MCF 10A (cell line): Measurements from ENCODE around the gene C9orf72. TPM values are rescaled to one million over a fixed set of nuclear protein-coding genes. Genes with fewer than 3 reads are reported as not detected.

Experiments
- BruUV-seq: library from RNA; stranded (reverse); fragments of 400-500 nt; replicated peaks from 2 replicates; lab custom pipeline; 2021; lab: Mats Ljungman, UMichigan
- CTCF ChIA-PET: fragments of 300-600 bp; sonication (Branson Sonifier 250); formaldehyde crosslinking; extraction: SDS; loops from one replicate; lab custom pipeline; 2021; ENCODE audit warnings: antibody characterized with exemption, inconsistent platforms; lab: Yijun Ruan, JAX
- POLR2A ChIA-PET: fragments of 300-600, 350-650 bp; sonication (Branson Sonifier 250); formaldehyde crosslinking; extraction: SDS; loops from one replicate; lab custom pipeline; 2020; ENCODE audit warnings: antibody characterized with exemption, inconsistent platforms; lab: Yijun Ruan, JAX
- DNase-seq: peaks from one replicate; pipeline ENCODE4 v3.0.0-alpha.2; 2018; ENCODE audit not compliant: unreplicated experiment
- H3K27ac Mint-ChIP-seq: one replicate; pipeline ENCODE4 v1.8.0; 2022; ENCODE audit warnings: mild to moderate bottlenecking, low read depth, mixed read lengths; ENCODE audit not compliant: unreplicated experiment
- H3K27me3 Mint-ChIP-seq: one replicate; pipeline ENCODE4 v1.8.0; 2022; ENCODE audit warnings: mixed read lengths; ENCODE audit not compliant: insufficient read depth, unreplicated experiment
- H3K36me3 Mint-ChIP-seq: one replicate; pipeline ENCODE4 v1.8.0; 2022; ENCODE audit warnings: mild to moderate bottlenecking, moderate library complexity, mixed read lengths; ENCODE audit not compliant: insufficient read depth, unreplicated experiment
- H3K4me1 Mint-ChIP-seq: one replicate; pipeline ENCODE4 v1.8.0; 2022; ENCODE audit warnings: mixed read lengths; ENCODE audit not compliant: insufficient read depth, unreplicated experiment
- H3K4me3 Mint-ChIP-seq: one replicate; pipeline ENCODE4 v1.8.0; 2022; ENCODE audit warnings: mild to moderate bottlenecking, moderate library complexity, mixed read lengths; ENCODE audit not compliant: unreplicated experiment
- H3K9me3 Mint-ChIP-seq: one replicate; pipeline ENCODE4 v1.8.0; 2022; ENCODE audit warnings: mixed read lengths; ENCODE audit not compliant: unreplicated experiment
- CTCF ChIP-seq: fragments of 200-600 bp; IDR thresholded peaks from one replicate; pipeline ENCODE4 v1.8.0; 2022; ENCODE audit warnings: antibody characterized with exemption, mild to moderate bottlenecking; ENCODE audit not compliant: unreplicated experiment
- intact Hi-C: fragments of 100-400 bp; cut with micrococcal nuclease; formaldehyde crosslinking; loops from 2 replicates; pipeline ENCODE4 v1.14.1; 2022
- total RNA-seq: library from RNA; stranded (reverse); gene quantifications from 2 replicates; pipeline ENCODE4 v1.2.3, GENCODE V29; 2022

C9orf72 gene
- total RNA-seq, 1 experiment from 2014 or later: 10.0 TPM

GRCh38 chr9:27499451-27499850, 73.8 kb downstream of the C9orf72 start:
- Mint-ChIP-seq H3K9me3 (no peaks in the 10 kb centered on the region), H3K4me3 (no peak overlapping the region), H3K27ac (peak overlapping the region; percentile 70), H3K36me3 (no peaks in the 10 kb centered on the region), H3K27me3 (no peaks in the 10 kb centered on the region), H3K4me1 (peaks cover 23% of the 10 kb centered on the region)
- intact Hi-C loops: loop anchor here (2.0 kb wide), 1 partner anchor 29 kb away; the partner anchor contains the start of gene MOB3B
- TF ChIP-seq CTCF: no peak
- ChIA-PET POLR2A (interaction anchor here (0.6 to 3.9 kb wide), 10 partner anchors 9 to 606 kb away, joined by 3 to 16 read pairs (median 4); no protein-coding TSS in a partner anchor), CTCF (interaction anchor here (0.6 to 1.0 kb wide), 2 partner anchors 31 to 48 kb away, joined by 3 to 4 read pairs; partner anchors contain the start of gene MOB3B)
- DNase-seq: peak; percentile 79
- no TSS peak for BruUV-seq

- CTCF ChIA-PET: interaction anchor here (0.6 to 0.8 kb wide), 3 partner anchors 12 to 319 kb away, joined by 3 read pairs; no protein-coding TSS in a partner anchor
- intact Hi-C loops: loop anchor here (2.0 kb wide), 1 partner anchor 31 kb away; the partner anchor contains the start of gene MOB3B
- POLR2A ChIA-PET: interaction anchor here (1.0 to 3.9 kb wide), 5 partner anchors 12 to 136 kb away, joined by 3 to 16 read pairs (median 3); no protein-coding TSS in a partner anchor
- no peak for TF ChIP-seq CTCF
- H3K4me3 Mint-ChIP-seq: no peak overlapping the region
- H3K36me3 Mint-ChIP-seq: no peaks in the 10 kb centered on the region
- DNase-seq: no peak
- H3K27me3 Mint-ChIP-seq: no peaks in the 10 kb centered on the region
- H3K9me3 Mint-ChIP-seq: no peaks in the 10 kb centered on the region
- peaks cover 23% of the 10 kb centered on the region for H3K4me1 Mint-ChIP-seq
- peak overlapping the region; percentile 70 for H3K27ac Mint-ChIP-seq
- no TSS peak for BruUV-seq
Observed at GRCh38 chr9:27497883-27498417, 75.3 kb downstream of the C9orf72 start.

Other genes with a start within 250 kb of the C9orf72 start
- not detected in 2 replicates for gene IFNK, start 49.2 kb downstream of the C9orf72 start, total RNA-seq
- gene MOB3B, start 43.7 kb downstream of the C9orf72 start, total RNA-seq: 2.2 and 3.7 TPM in 2 replicates